RWPE2 (cell line): ENCODE data around the gene FMN1.

Source experiments
- ATAC-seq: fragments of 200-7000 bp; cut with Tn5 transposase; 3 replicates; pipeline ENCODE4 v1.9.1; 2021; ENCODE audit warnings: low read depth
- DNase-seq: peaks from one replicate; pipeline ENCODE4 v3.0.0-alpha.2; 2020; ENCODE audit warnings: low spot score
- H3K27ac ChIP-seq: fragments of 450-650 bp; 2 replicates; pipeline ENCODE4 v1.5.1; 2017; ENCODE audit warnings: mild to moderate bottlenecking; ENCODE audit not compliant: poor library complexity, severe bottlenecking
- H3K27me3 ChIP-seq: fragments of 250-450 bp; sonication (Bioruptor Pico); 2 replicates; pipeline ENCODE4 v1.5.1; 2021; ENCODE audit warnings: mild to moderate bottlenecking, moderate library complexity; ENCODE audit not compliant: insufficient read depth, poor library complexity, severe bottlenecking
- H3K36me3 ChIP-seq: fragments of 250-450 bp; sonication (Bioruptor Pico); 2 replicates; pipeline ENCODE4 v1.5.1; 2020; ENCODE audit warnings: low read depth, mild to moderate bottlenecking, moderate library complexity
- H3K4me1 ChIP-seq: fragments of 250-450 bp; sonication (Bioruptor Pico); 2 replicates; pipeline ENCODE4 v1.5.1; 2021; ENCODE audit warnings: mild to moderate bottlenecking, moderate library complexity; ENCODE audit not compliant: insufficient read depth, poor library complexity, severe bottlenecking
- H3K4me3 ChIP-seq: fragments of 250-450 bp; sonication (Bioruptor Pico); 2 replicates; pipeline ENCODE4 v1.5.1; 2021; ENCODE audit warnings: mild to moderate bottlenecking, moderate library complexity; ENCODE audit not compliant: severe bottlenecking
- H3K9me3 ChIP-seq: fragments of 250-450 bp; sonication (Bioruptor Pico); 2 replicates; pipeline ENCODE4 v1.5.1; 2021; ENCODE audit warnings: mild to moderate bottlenecking, moderate library complexity; ENCODE audit not compliant: severe bottlenecking
- TF ChIP-seq, protein P1 (sequence below): fragments of 450-650 bp; IDR thresholded peaks from one replicate; pipeline ENCODE4 v1.5.1; 2017; ENCODE audit warnings: mild to moderate bottlenecking, moderate library complexity; ENCODE audit not compliant: poor library complexity, severe bottlenecking

Gene FMN1

GRCh38 chr15:33146051-33146450 lies 48.5 kb downstream of the FMN1 start:
- Histone ChIP-seq H3K36me3 (no peaks in the 10 kb centered on the region), H3K9me3 (no peaks in the 10 kb centered on the region), H3K27me3 (no peaks in the 10 kb centered on the region), H3K4me1 (peaks cover 11% of the 10 kb centered on the region), H3K27ac (peak overlapping the region; percentile 41), H3K4me3 (no peak overlapping the region)
- TF ChIP-seq, protein P1, sequence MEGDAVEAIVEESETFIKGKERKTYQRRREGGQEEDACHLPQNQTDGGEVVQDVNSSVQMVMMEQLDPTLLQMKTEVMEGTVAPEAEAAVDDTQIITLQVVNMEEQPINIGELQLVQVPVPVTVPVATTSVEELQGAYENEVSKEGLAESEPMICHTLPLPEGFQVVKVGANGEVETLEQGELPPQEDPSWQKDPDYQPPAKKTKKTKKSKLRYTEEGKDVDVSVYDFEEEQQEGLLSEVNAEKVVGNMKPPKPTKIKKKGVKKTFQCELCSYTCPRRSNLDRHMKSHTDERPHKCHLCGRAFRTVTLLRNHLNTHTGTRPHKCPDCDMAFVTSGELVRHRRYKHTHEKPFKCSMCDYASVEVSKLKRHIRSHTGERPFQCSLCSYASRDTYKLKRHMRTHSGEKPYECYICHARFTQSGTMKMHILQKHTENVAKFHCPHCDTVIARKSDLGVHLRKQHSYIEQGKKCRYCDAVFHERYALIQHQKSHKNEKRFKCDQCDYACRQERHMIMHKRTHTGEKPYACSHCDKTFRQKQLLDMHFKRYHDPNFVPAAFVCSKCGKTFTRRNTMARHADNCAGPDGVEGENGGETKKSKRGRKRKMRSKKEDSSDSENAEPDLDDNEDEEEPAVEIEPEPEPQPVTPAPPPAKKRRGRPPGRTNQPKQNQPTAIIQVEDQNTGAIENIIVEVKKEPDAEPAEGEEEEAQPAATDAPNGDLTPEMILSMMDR: no peak
- no peak; the same call in 2 of the 3 replicates for ATAC-seq
- DNase-seq: no peak

GRCh38 chr15:33145447-33145846 lies 49.1 kb downstream of the FMN1 start:
- TF ChIP-seq, protein P1: no peak
- Histone ChIP-seq H3K27ac (peak overlapping the region; percentile 41), H3K4me1 (peaks cover 11% of the 10 kb centered on the region), H3K36me3 (no peaks in the 10 kb centered on the region), H3K9me3 (no peaks in the 10 kb centered on the region), H3K4me3 (no peak overlapping the region), H3K27me3 (no peaks in the 10 kb centered on the region)
- DNase-seq (peak; percentile 69), ATAC-seq (peak; percentile 98)

DNA sequence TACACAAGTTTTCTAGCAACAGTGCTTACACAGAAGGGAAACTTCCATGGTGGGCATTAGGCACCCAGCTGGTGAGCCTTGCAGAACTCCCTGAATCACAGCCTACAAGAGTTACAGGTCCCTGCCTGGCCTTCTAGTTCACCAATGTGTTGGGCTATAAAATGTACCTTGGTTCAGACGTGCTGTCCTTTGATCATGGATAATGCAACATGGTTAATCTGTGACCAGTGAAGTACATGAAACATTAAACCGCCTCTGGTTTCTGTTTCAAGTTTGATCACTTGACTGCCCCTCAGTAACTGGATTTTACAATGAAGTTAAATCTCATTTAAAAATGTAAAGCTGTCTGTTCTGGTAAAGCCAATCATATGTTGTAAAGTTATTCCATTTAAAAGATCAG lies 51.8 kb downstream of the FMN1 start:
- H3K36me3 ChIP-seq: no peaks in the 10 kb centered on the region
- H3K4me1 ChIP-seq: peaks cover 11% of the 10 kb centered on the region
- H3K9me3 ChIP-seq: no peaks in the 10 kb centered on the region
- H3K27me3 ChIP-seq: no peaks in the 10 kb centered on the region
- no peak overlapping the region for H3K4me3 ChIP-seq
- no peak for ATAC-seq
- TF ChIP-seq, protein P1: no peak
- no peak overlapping the region for H3K27ac ChIP-seq
- DNase-seq: no peak

- no peaks in the 10 kb centered on the region for H3K9me3 ChIP-seq
- H3K27ac ChIP-seq: no peak overlapping the region
- no peaks in the 10 kb centered on the region for H3K4me1 ChIP-seq
- TF ChIP-seq, protein P1: no peak
- DNase-seq (no peak), ATAC-seq (no peak)
- H3K36me3 ChIP-seq: no peaks in the 10 kb centered on the region
- H3K4me3 ChIP-seq: no peak overlapping the region
- H3K27me3 ChIP-seq: no peaks in the 10 kb centered on the region
Measured at GRCh38 chr15:33138000-33138399, 56.5 kb downstream of the FMN1 start.

GRCh38 chr15:33137101-33137500 lies 57.4 kb downstream of the FMN1 start:
- TF ChIP-seq, protein P1: no peak
- Histone ChIP-seq H3K4me3 (no peak overlapping the region), H3K27ac (no peak overlapping the region), H3K9me3 (no peaks in the 10 kb centered on the region), H3K36me3 (no peaks in the 10 kb centered on the region), H3K4me1 (peaks cover 4% of the 10 kb centered on the region), H3K27me3 (no peaks in the 10 kb centered on the region)
- DNase-seq (no peak), ATAC-seq (no peak)
